H1 (cell line): ENCODE data around the gene CPM. TPM values are rescaled to one million over a fixed set of nuclear protein-coding genes. Genes with fewer than 3 reads are reported as not detected.

Experiments
- CTCF ChIA-PET: fragments of 300-600 bp; sonication (Branson Sonifier 250); formaldehyde crosslinking; loops from one replicate; lab custom pipeline; 2021; ENCODE audit not compliant: partially characterized antibody; lab: Charles Lee
- POLR2A ChIA-PET: fragments of 300-600 bp; sonication (Branson Sonifier 250); formaldehyde crosslinking; loops from one replicate; lab custom pipeline; 2021; ENCODE audit warnings: inconsistent platforms; ENCODE audit not compliant: partially characterized antibody; lab: Charles Lee
- DNase-seq, 2 experiments: peaks; one replicate each; pipeline versions ENCODE4 v3.0.0 to v3.0.0-alpha.2; 2010 to 2022; ENCODE audit warnings: low spot score in 2 of 2, low read depth in 1 of 2, mixed read lengths in 1 of 2
- FAIRE-seq: peaks from 2 replicates; lab custom pipeline; 2011; peaks lifted over from hg19 to GRCh38; lab: Jason Lieb, UNC
- H2AFZ ChIP-seq: 2 replicates; pipeline ENCODE4 v1.8.1; 2012; ENCODE audit warnings: low read length, inconsistent platforms
- H2AK5ac ChIP-seq: 2 replicates; pipeline ENCODE4 v1.6.1; 2013; ENCODE audit warnings: low read depth, low read length
- H2BK120ac ChIP-seq: replicated peaks from 2 replicates; pipeline ENCODE3; 2013; ENCODE audit warnings: low read depth, low read length, inconsistent platforms
- H2BK12ac ChIP-seq: 2 replicates; pipeline ENCODE4 v1.6.1; 2013; ENCODE audit warnings: low read depth, low read length
- H2BK15ac ChIP-seq: 2 replicates; pipeline ENCODE4 v1.6.1; 2013; ENCODE audit warnings: low read length
- H2BK20ac ChIP-seq: 2 replicates; pipeline ENCODE4 v1.6.1; 2013; ENCODE audit warnings: low read length
- H2BK5ac ChIP-seq: 2 replicates; pipeline ENCODE4 v1.6.1; 2013; ENCODE audit warnings: low read depth, low read length
- H3K14ac ChIP-seq: 2 replicates; pipeline ENCODE4 v1.6.1; 2013; ENCODE audit warnings: inconsistent platforms; ENCODE audit not compliant: insufficient read length
- H3K18ac ChIP-seq: 2 replicates; pipeline ENCODE4 v1.6.1; 2013; ENCODE audit warnings: low read length; ENCODE audit errors: extremely low read depth
- H3K23ac ChIP-seq: 2 replicates; pipeline ENCODE4 v1.6.1; 2013; ENCODE audit warnings: inconsistent platforms; ENCODE audit not compliant: insufficient read length
- H3K23me2 ChIP-seq: 2 replicates; pipeline ENCODE4 v1.6.1; 2013; ENCODE audit warnings: low read depth, low read length
- H3K27ac ChIP-seq: 2 replicates; pipeline ENCODE4 v1.6.1; 2011; ENCODE audit warnings: low read depth, low read length, inconsistent platforms
- H3K27me3 ChIP-seq, 4 experiments: replicated peaks in 1 of 4; 1 replicate in 1 of 4; 2 replicates in 3 of 4; pipeline versions ENCODE4 v1.6.1 to v1.8.1; 2011 to 2013; ENCODE audit warnings: low read length in 3 of 4, mild to moderate bottlenecking in 3 of 4, inconsistent platforms in 2 of 4, mixed read lengths in 2 of 4, moderate library complexity in 1 of 4; ENCODE audit not compliant: control insufficient read depth in 3 of 4, insufficient read depth in 3 of 4; ENCODE audit errors: extremely low read depth in 1 of 4
- H3K36me3 ChIP-seq, 4 experiments: 2 replicates each; pipeline versions ENCODE4 v1.6.1 to v1.8.1; 2011 to 2013; ENCODE audit warnings: mild to moderate bottlenecking in 4 of 4, low read length in 3 of 4, moderate library complexity in 2 of 4, control low read depth in 1 of 4, inconsistent platforms in 1 of 4; ENCODE audit not compliant: insufficient read depth in 4 of 4, control insufficient read depth in 2 of 4
- H3K4ac ChIP-seq: replicated peaks from 2 replicates; pipeline ENCODE3; 2013; ENCODE audit warnings: low read length, low read depth, mixed read lengths, inconsistent platforms; ENCODE audit not compliant: insufficient read length
- H3K4me1 ChIP-seq, 4 experiments: replicated peaks in 1 of 4; 1 replicate in 1 of 4; 2 replicates in 3 of 4; pipeline versions ENCODE4 v1.6.1 to v1.8.1; 2011 to 2013; ENCODE audit warnings: low read length in 3 of 4, inconsistent platforms in 2 of 4, mixed read lengths in 1 of 4; ENCODE audit not compliant: insufficient read depth in 4 of 4, control insufficient read depth in 3 of 4
- H3K4me2 ChIP-seq, 2 experiments: 2 replicates each; pipeline versions ENCODE4 v1.6.1 to v1.8.1; 2011 to 2013; ENCODE audit warnings: low read depth in 2 of 2, low read length in 2 of 2, control low read depth in 1 of 2, inconsistent platforms in 1 of 2, mild to moderate bottlenecking in 1 of 2; ENCODE audit not compliant: insufficient read depth in 1 of 2
- H3K4me3 ChIP-seq, 4 experiments: fragments of 200-600, 300-600 bp in 1 of 4; sonication (generic), shearing (Covaris generic), sonication (Bioruptor Twin) in 1 of 4; 2 replicates each; pipeline versions ENCODE4 v1.5.1 to v1.8.1; 2011 to 2016; ENCODE audit warnings: low read length in 4 of 4, low read depth in 3 of 4, control low read depth in 2 of 4, inconsistent platforms in 2 of 4, mild to moderate bottlenecking in 2 of 4, mixed read lengths in 1 of 4, moderate library complexity in 1 of 4; ENCODE audit not compliant: insufficient read depth in 2 of 4; ENCODE audit errors: extremely low read depth in 1 of 4
- H3K56ac ChIP-seq: replicated peaks from 2 replicates; pipeline ENCODE3; 2013; ENCODE audit warnings: low read depth, mild to moderate bottlenecking, mixed read lengths, low read length, inconsistent platforms; ENCODE audit not compliant: insufficient read length
- H3K79me1 ChIP-seq: 2 replicates; pipeline ENCODE4 v1.6.1; 2013; ENCODE audit warnings: low read depth, low read length, control low read depth
- H3K79me2 ChIP-seq, 2 experiments: 2 replicates each; pipeline versions ENCODE4 v1.6.1 to v1.8.1; 2012 to 2013; ENCODE audit warnings: low read length in 2 of 2, mild to moderate bottlenecking in 2 of 2, inconsistent platforms in 1 of 2; ENCODE audit not compliant: insufficient read depth in 2 of 2, control insufficient read depth in 1 of 2
- H3K9ac ChIP-seq, 4 experiments: replicated peaks in 1 of 4; 1 replicate in 1 of 4; 2 replicates in 3 of 4; pipeline versions ENCODE4 v1.6.1 to v1.8.1; 2011 to 2013; ENCODE audit warnings: low read depth in 3 of 4, low read length in 3 of 4, control low read depth in 2 of 4, mild to moderate bottlenecking in 2 of 4, moderate library complexity in 2 of 4, inconsistent platforms in 1 of 4; ENCODE audit errors: extremely low read depth in 1 of 4
- H3K9me3 ChIP-seq, 2 experiments: 2 replicates each; pipeline versions ENCODE4 v1.6.1 to v1.8.1; 2012 to 2013; ENCODE audit warnings: mild to moderate bottlenecking in 2 of 2, moderate library complexity in 2 of 2, control low read depth in 1 of 2, inconsistent platforms in 1 of 2, low read depth in 1 of 2, low read length in 1 of 2, mixed read lengths in 1 of 2; ENCODE audit not compliant: insufficient read depth in 2 of 2
- H4K20me1 ChIP-seq, 2 experiments: replicated peaks in 1 of 2; 2 replicates each; pipeline versions ENCODE3 to v1.8.1; 2011 to 2013; ENCODE audit warnings: inconsistent platforms in 2 of 2, low read length in 2 of 2, mild to moderate bottlenecking in 1 of 2; ENCODE audit not compliant: insufficient read depth in 2 of 2, control insufficient read depth in 1 of 2
- H4K5ac ChIP-seq: 2 replicates; pipeline ENCODE4 v1.6.1; 2013; ENCODE audit warnings: low read length, low read depth, mixed read lengths, inconsistent platforms; ENCODE audit not compliant: insufficient read length
- H4K8ac ChIP-seq: 2 replicates; pipeline ENCODE4 v1.8.0; 2013; ENCODE audit warnings: mild to moderate bottlenecking, moderate library complexity, low read length, inconsistent platforms; ENCODE audit not compliant: insufficient read depth; ENCODE audit errors: extremely low read depth
- H4K91ac ChIP-seq: replicated peaks from 2 replicates; pipeline ENCODE3; 2013; ENCODE audit warnings: low read length, mixed read lengths, inconsistent platforms; ENCODE audit not compliant: insufficient read length
- ASH2L ChIP-seq: fragments of 200-600, 300-600 bp; sonication (generic); IDR thresholded peaks from one replicate; pipeline ENCODE4 v1.7.1; 2017; ENCODE audit warnings: low read length
- EGR1 ChIP-seq: IDR thresholded peaks from 2 replicates; pipeline ENCODE4 v1.6.1; 2011; ENCODE audit warnings: low read depth, low read length, borderline replicate concordance
- KDM4A ChIP-seq: IDR thresholded peaks from one replicate; pipeline ENCODE4 v1.7.1; 2012; ENCODE audit warnings: low read depth, mild to moderate bottlenecking, moderate library complexity, low read length, inconsistent platforms; ENCODE audit not compliant: severe bottlenecking
- RNF2 ChIP-seq: fragments of 200-900, 300-1000 bp; sonication (generic); IDR thresholded peaks from 2 replicates; pipeline ENCODE4 v1.7.1; 2016; ENCODE audit warnings: borderline replicate concordance, low read depth, mild to moderate bottlenecking, antibody characterized with exemption, low read length; ENCODE audit not compliant: poor library complexity, severe bottlenecking; ENCODE audit errors: missing control alignments
- SP2 ChIP-seq: IDR thresholded peaks from 2 replicates; pipeline ENCODE4 v1.6.1; 2012; ENCODE audit warnings: mild to moderate bottlenecking, low read length, inconsistent platforms
- WGBS, 2 experiments: shearing (Covaris generic) in 1 of 2; methylation state at CpG; one replicate each; pipeline versions ENCODE4 v1.1.6 to v1.1.7; 2013 to 2015; ENCODE audit warnings: low lambda C conversion rate in 2 of 2, mixed read lengths in 2 of 2, inconsistent platforms in 1 of 2, low coverage in 1 of 2, missing lambda C conversion rate in 1 of 2; ENCODE audit not compliant: insufficient replicate concordance in 2 of 2, insufficient coverage in 1 of 2, insufficient read length in 1 of 2; ENCODE audit errors: extremely low coverage in 1 of 2, missing lambda C conversion rate in 1 of 2; 5-methylcytosine and 5-hydroxymethylcytosine counted together
- polyA plus RNA-seq, 7 experiments: library from polyadenylated mRNA; depleted of rRNA in 3 of 7; stranded (reverse) in 5 of 7; unstranded in 2 of 7; fragments of >200 nt in 5 of 7; fragments of 200-250 nt in 2 of 7; gene quantifications; 1 replicate in 5 of 7; 2 replicates in 1 of 7; 4 replicates in 1 of 7; pipeline versions ENCODE4 v1.2.1 to v1.2.3, GENCODE V29; 2011 to 2013; ENCODE audit warnings: missing spikeins in 2 of 7, mixed read lengths in 2 of 7
- total RNA-seq: library from RNA; stranded (reverse); fragmentation: NEBNext Ultra II Directional; extraction: Animal tissue kit (Norgen Biotek cat#: 25700); gene quantifications from 2 replicates; pipeline ENCODE4 v1.2.1, GENCODE V29; 2021
- TF ChIP-seq, protein P1 (sequence below): IDR thresholded peaks from 2 replicates; pipeline ENCODE4 v1.6.1; 2012; ENCODE audit warnings: low read length, inconsistent platforms

Gene CPM
- total and polyA plus RNA-seq, 2 of the 8 experiments (the other 6 are each of a cell fraction or from before 2014, with no cell fraction given): 0.33 to 3.1 TPM

DNA sequence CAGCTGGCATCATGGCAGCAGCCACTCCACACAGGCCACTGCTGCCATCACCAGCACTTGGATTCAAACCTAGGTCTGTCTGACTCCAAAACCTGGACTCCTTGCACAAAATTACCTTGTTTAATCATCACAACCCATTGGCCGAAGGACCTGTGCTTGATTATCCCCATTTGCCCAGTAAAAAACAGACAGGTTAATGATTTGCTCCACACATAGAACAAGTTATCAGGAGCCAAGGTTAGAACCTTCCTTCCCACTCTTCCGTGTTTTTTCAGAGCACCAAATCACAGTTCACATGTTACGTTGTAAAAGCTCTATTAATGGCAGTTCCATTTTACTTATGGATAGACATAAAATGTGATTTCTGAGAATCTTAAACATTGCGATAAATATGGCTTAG lies 23.5 kb upstream of the CPM start:
- no peak overlapping the region for H3K14ac ChIP-seq
- no peak overlapping the region for H3K27ac ChIP-seq
- CTCF ChIA-PET: no interaction called here
- no peak overlapping the region for H3K4me2 ChIP-seq
- H2BK12ac ChIP-seq: no peak overlapping the region
- FAIRE-seq (no peak), DNase-seq (no peak)
- no peak overlapping the region for H3K56ac ChIP-seq
- no peaks in the 10 kb centered on the region for H3K79me2 ChIP-seq
- no peak overlapping the region for H2BK5ac ChIP-seq
- H3K4me3 ChIP-seq: no peak overlapping the region
- H4K91ac ChIP-seq: no peak overlapping the region
- POLR2A ChIA-PET: no interaction called here
- peaks cover 11 to 14% of the 10 kb centered on the region in 2 experiments for H3K9me3 ChIP-seq
- H3K23me2 ChIP-seq: no peaks in the 10 kb centered on the region
- H2BK15ac ChIP-seq: no peak overlapping the region
- no peak overlapping the region for H3K4ac ChIP-seq
- H4K5ac ChIP-seq: no peak overlapping the region
- H3K79me1 ChIP-seq: no peaks in the 10 kb centered on the region
- H3K18ac ChIP-seq: no peak overlapping the region
- H3K9ac ChIP-seq: no peak overlapping the region
- no peak overlapping the region for H2BK20ac ChIP-seq
- no peaks in the 10 kb centered on the region for H3K27me3 ChIP-seq
- no peak overlapping the region for H2AK5ac ChIP-seq
- H3K4me1 ChIP-seq: no peaks in the 10 kb centered on the region; a peak in 1 of 7 replicates
- H3K36me3 ChIP-seq: no peaks in the 10 kb centered on the region
- H2AFZ ChIP-seq: no peak overlapping the region
- H3K23ac ChIP-seq: no peak overlapping the region
- no peak overlapping the region for H4K8ac ChIP-seq
- no peaks in the 10 kb centered on the region for H4K20me1 ChIP-seq
- H2BK120ac ChIP-seq: no peak overlapping the region
- WGBS, 2 experiments: 87% methylated on average over 4 of the region's 4 CpGs; no CpG with 5 or more reads in 1 of the 2 experiments
- no peak for TF ChIP-seq RNF2
- TF ChIP-seq KDM4A: no peak
- TF ChIP-seq ASH2L: no peak
- no peak for TF ChIP-seq EGR1
- TF ChIP-seq, protein P1, sequence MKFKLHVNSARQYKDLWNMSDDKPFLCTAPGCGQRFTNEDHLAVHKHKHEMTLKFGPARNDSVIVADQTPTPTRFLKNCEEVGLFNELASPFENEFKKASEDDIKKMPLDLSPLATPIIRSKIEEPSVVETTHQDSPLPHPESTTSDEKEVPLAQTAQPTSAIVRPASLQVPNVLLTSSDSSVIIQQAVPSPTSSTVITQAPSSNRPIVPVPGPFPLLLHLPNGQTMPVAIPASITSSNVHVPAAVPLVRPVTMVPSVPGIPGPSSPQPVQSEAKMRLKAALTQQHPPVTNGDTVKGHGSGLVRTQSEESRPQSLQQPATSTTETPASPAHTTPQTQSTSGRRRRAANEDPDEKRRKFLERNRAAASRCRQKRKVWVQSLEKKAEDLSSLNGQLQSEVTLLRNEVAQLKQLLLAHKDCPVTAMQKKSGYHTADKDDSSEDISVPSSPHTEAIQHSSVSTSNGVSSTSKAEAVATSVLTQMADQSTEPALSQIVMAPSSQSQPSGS: no peak
- TF ChIP-seq SP2: no peak
